PC-3 (cell line): Measurements from ENCODE around the gene GPR143. TPM values are rescaled to one million over a fixed set of nuclear protein-coding genes. Genes with fewer than 3 reads are reported as not detected.
"Not testable (repeated sequence)": the region's sequence is repeated elsewhere in the genome, so short reads cannot be mapped to it uniquely, and the experiment has no call there.

Experiments
- ATAC-seq: fragments of 200-7000 bp; cut with Tn5 transposase; 2 replicates; pipeline ENCODE4 v1.9.1; 2020; ENCODE audit warnings: mild to moderate bottlenecking, moderate library complexity
- Bru-seq: library from RNA; stranded (reverse); fragments of 400-500 nt; gene quantifications from one replicate; lab custom pipeline; 2021; lab: Mats Ljungman, UMichigan
- BruChase-seq, 2 experiments: library from RNA; stranded (reverse); fragments of 400-500 nt; gene quantifications; one replicate each; lab custom pipeline; 2021; lab: Mats Ljungman, UMichigan
- BruUV-seq: library from RNA; stranded (reverse); fragments of 400-500 nt; replicated peaks from 2 replicates; lab custom pipeline; 2021; lab: Mats Ljungman, UMichigan
- CTCF ChIA-PET: fragments of 300-600 bp; sonication (Branson Sonifier 250); formaldehyde crosslinking; loops from one replicate; lab custom pipeline; 2022; ENCODE audit warnings: antibody characterized with exemption; lab: Charles Lee
- POLR2A ChIA-PET: fragments of 300-600 bp; sonication (Branson Sonifier 250); formaldehyde crosslinking; loops from one replicate; lab custom pipeline; 2022; ENCODE audit warnings: antibody characterized with exemption; ENCODE audit not compliant: unreplicated experiment; lab: Charles Lee
- DNase-seq: peaks from one replicate; pipeline ENCODE4 v3.0.0-alpha.2; 2015
- H2AFZ ChIP-seq: fragments of 300-600 bp; sonication (generic); 2 replicates; pipeline ENCODE4 v1.6.0; 2016; ENCODE audit warnings: antibody characterized with exemption, low read length
- H3F3A ChIP-seq: fragments of 300-600 bp; sonication (generic); one replicate; pipeline ENCODE4 v1.6.0; 2017; ENCODE audit warnings: antibody characterized with exemption, low read length, control low read depth, mild to moderate bottlenecking; ENCODE audit not compliant: unreplicated experiment
- H3K27ac ChIP-seq: fragments of 300-600 bp; sonication (generic); 2 replicates; pipeline ENCODE4 v1.5.1; 2016; ENCODE audit warnings: mild to moderate bottlenecking, low read length
- H3K27me3 ChIP-seq: fragments of 300-600 bp; sonication (generic); 2 replicates; pipeline ENCODE4 v1.6.1; 2016; ENCODE audit warnings: low read length, mixed read lengths
- H3K36me3 ChIP-seq: fragments of 300-600 bp; sonication (generic); 2 replicates; pipeline ENCODE4 v1.6.1; 2016; ENCODE audit warnings: low read depth, mixed run types, low read length, mixed read lengths
- H3K4me1 ChIP-seq: fragments of 300-600 bp; sonication (generic); 2 replicates; pipeline ENCODE4 v1.5.1; 2016; ENCODE audit warnings: low read length; ENCODE audit not compliant: insufficient read depth
- H3K4me2 ChIP-seq: fragments of 300-600 bp; sonication (generic); 2 replicates; pipeline ENCODE4 v1.6.0; 2016; ENCODE audit warnings: low read length
- H3K4me3 ChIP-seq: fragments of 300-600 bp; sonication (generic); 2 replicates; pipeline ENCODE4 v1.5.1; 2016; ENCODE audit warnings: mild to moderate bottlenecking, low read length, mixed read lengths
- H3K79me2 ChIP-seq: fragments of 300-600 bp; sonication (generic); 2 replicates; pipeline ENCODE4 v1.6.1; 2017; ENCODE audit warnings: low read length, mixed read lengths
- H3K9ac ChIP-seq: fragments of 300-600 bp; sonication (generic); 2 replicates; pipeline ENCODE4 v1.6.0; 2016; ENCODE audit warnings: mild to moderate bottlenecking, low read length
- H3K9me2 ChIP-seq: fragments of 300-600 bp; sonication (generic); replicated peaks from 2 replicates; pipeline ENCODE4 v1.6.1; 2016; ENCODE audit warnings: mixed run types, low read length, mixed read lengths
- H3K9me3 ChIP-seq: fragments of 300-600 bp; sonication (generic); 2 replicates; pipeline ENCODE4 v1.6.1; 2016; ENCODE audit warnings: low read length, mixed read lengths
- H4K20me1 ChIP-seq: fragments of 300-600 bp; sonication (generic); 2 replicates; pipeline ENCODE4 v1.6.1; 2016; ENCODE audit warnings: low read length, mixed read lengths
- EZH2phosphoT487 ChIP-seq: fragments of 300-600 bp; sonication (generic); IDR thresholded peaks from 2 replicates; pipeline ENCODE4 v1.6.1; 2018; ENCODE audit warnings: mild to moderate bottlenecking, antibody characterized with exemption, low read length, borderline replicate concordance
- intact Hi-C: fragments of 100-400 bp; cut with micrococcal nuclease; formaldehyde crosslinking; loops from 2 replicates; pipeline ENCODE4 v1.9.0; 2023
- long read RNA-seq: library from polyadenylated mRNA; unstranded; transcript quantifications from one replicate; pipeline ENCODE4 v2.0.0, GENCODE V29; 2021; ENCODE audit not compliant: unreplicated experiment
- total RNA-seq: library from RNA; depleted of rRNA; stranded (reverse); fragments of >200 nt; gene quantifications from 2 replicates; pipeline ENCODE4 v1.2.3, GENCODE V29; 2014; rRNA removed
- TF ChIP-seq, protein P1 (sequence below): fragments of 300-600 bp; sonication (generic); conservative IDR thresholded peaks from 2 replicates; pipeline ENCODE4 v1.5.1; 2017; ENCODE audit warnings: antibody characterized with exemption, low read depth, mild to moderate bottlenecking, low read length

GPR143 gene
- total RNA-seq = 0.47 and 0.52 TPM in 2 replicates
- Bru-seq, nascent RNA = percentile 30 among the genes with signal in this experiment
- BruChase-seq, experiment 1, labeled RNA remaining after a 6-hour chase = percentile 28 among the genes with signal in this experiment
- percentile 29 among the genes with signal in this experiment for BruChase-seq, experiment 2, labeled RNA remaining after a 2-hour chase
- long read RNA-seq, partial matches to known transcripts = 0 of 14 reads
- long read RNA-seq, other reads (novel, unspliced or antisense) = 14 of 14 reads

DNA sequence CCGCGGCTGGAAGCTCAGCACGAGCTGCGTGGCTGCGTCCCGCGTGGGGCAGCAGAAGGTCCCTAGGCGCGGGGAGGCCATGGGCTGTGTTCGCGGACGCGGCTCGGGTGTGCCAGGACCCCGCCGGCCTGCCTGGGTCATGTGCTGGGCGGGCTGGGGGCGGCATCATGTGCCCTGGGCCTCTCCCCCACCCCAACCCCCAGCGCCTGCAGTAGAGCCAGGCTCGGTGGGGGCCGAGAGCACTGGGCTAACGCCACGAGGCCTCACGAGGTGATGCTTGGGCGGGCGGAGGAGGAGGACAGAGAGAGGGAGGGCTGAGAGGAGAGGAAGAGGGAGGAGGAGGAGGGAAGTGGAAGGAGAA lies at the start of gene GPR143:
TSS of gene GPR143 (minus strand) at position 111 of the 361 bp plus-strand sequence. CDS start at position 81, 30 bp downstream.
- Histone ChIP-seq H3K27me3 (no peaks in the 10 kb centered on the region), H3K4me1 (peaks cover 6% of the 10 kb centered on the region), H3K9me2 (no peaks in the 10 kb centered on the region), H3K36me3 (no peaks in the 10 kb centered on the region), H4K20me1 (no peaks in the 10 kb centered on the region), H3K79me2 (no peaks in the 10 kb centered on the region), H3K9me3 (no peaks in the 10 kb centered on the region), H3F3A (no peaks in the 10 kb centered on the region), H3K4me2 (no peak within 1 kb of the TSS), H3K4me3 (no peak within 1 kb of the TSS), H3K9ac (no peak within 1 kb of the TSS), H2AFZ (no peak within 1 kb of the TSS), H3K27ac (no peak within 1 kb of the TSS)
- intact Hi-C loops = no loop called here
- CTCF ChIA-PET = no interaction called here
- POLR2A ChIA-PET = no interaction called here
- BruUV-seq = no TSS peak
- ATAC-seq (no peak), DNase-seq (no peak)
- TF ChIP-seq EZH2phosphoT487 = no peak
- TF ChIP-seq, protein P1, sequence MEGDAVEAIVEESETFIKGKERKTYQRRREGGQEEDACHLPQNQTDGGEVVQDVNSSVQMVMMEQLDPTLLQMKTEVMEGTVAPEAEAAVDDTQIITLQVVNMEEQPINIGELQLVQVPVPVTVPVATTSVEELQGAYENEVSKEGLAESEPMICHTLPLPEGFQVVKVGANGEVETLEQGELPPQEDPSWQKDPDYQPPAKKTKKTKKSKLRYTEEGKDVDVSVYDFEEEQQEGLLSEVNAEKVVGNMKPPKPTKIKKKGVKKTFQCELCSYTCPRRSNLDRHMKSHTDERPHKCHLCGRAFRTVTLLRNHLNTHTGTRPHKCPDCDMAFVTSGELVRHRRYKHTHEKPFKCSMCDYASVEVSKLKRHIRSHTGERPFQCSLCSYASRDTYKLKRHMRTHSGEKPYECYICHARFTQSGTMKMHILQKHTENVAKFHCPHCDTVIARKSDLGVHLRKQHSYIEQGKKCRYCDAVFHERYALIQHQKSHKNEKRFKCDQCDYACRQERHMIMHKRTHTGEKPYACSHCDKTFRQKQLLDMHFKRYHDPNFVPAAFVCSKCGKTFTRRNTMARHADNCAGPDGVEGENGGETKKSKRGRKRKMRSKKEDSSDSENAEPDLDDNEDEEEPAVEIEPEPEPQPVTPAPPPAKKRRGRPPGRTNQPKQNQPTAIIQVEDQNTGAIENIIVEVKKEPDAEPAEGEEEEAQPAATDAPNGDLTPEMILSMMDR = no peak

DNA sequence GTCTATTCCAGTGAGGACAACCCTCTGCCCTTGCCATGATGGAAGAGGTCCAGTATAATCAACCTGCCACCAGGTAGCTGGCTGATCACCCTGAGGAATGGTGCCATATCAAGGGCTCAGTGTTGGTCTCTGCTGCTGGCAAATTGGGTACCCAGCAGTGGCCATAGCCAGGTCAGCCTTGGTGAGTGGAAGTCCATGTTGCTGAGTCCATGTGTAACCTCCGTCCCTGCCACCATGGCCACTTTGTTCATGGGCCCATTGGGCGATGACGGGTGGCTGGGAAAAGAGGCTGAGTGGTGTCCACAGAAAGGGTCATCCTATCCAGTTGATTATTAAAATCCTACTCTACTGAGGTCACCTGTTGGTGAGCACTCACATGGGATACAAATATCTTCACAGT lies 45.4 kb upstream of the GPR143 start:
- H3K9ac ChIP-seq, H3K4me2 ChIP-seq, H2AFZ ChIP-seq, ATAC-seq, CTCF ChIA-PET, H3K36me3 ChIP-seq, H4K20me1 ChIP-seq, intact Hi-C loops, H3K27ac ChIP-seq, H3K79me2 ChIP-seq, POLR2A ChIA-PET, DNase-seq, BruUV-seq, H3K4me1 ChIP-seq, H3K27me3 ChIP-seq, H3K9me2 ChIP-seq, H3K4me3 ChIP-seq, H3K9me3 ChIP-seq, H3F3A ChIP-seq: not testable (repeated sequence)

DNA sequence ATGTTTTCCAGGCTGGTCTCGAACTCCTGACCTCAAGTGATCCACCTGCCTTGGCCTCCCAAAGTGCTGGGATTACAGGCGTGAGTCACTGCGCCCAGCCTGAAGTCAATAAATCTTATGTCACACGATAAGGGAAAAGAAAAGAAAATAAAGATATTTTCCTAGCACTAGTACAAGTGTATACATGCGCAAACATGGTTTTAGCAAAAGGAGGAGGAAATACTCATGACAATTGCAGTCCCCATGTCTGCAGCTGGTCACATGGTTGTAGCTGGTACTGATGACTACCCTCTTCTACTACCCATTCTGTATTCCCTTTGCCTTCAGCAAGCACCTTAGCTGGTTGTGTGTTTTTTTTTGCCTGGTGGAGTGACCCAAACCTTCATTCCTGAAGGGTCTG lies 44.2 kb upstream of the GPR143 start:
- BruUV-seq, H3K9ac ChIP-seq, intact Hi-C loops, POLR2A ChIA-PET, H3F3A ChIP-seq, ATAC-seq, CTCF ChIA-PET, DNase-seq, H3K36me3 ChIP-seq, H3K4me1 ChIP-seq, H3K27ac ChIP-seq, H3K9me3 ChIP-seq, H4K20me1 ChIP-seq, H3K27me3 ChIP-seq, H3K9me2 ChIP-seq, H2AFZ ChIP-seq, H3K79me2 ChIP-seq, H3K4me3 ChIP-seq, H3K4me2 ChIP-seq: not testable (repeated sequence)
